ENCODE results near the gene PCNX2. TPM values are rescaled to one million over a fixed set of nuclear protein-coding genes. Genes with fewer than 3 reads are reported as not detected.
"Not testable (repeated sequence)": the region's sequence is repeated elsewhere in the genome, so short reads cannot be mapped to it uniquely, and the experiment has no call there.

PCNX2 gene
- total RNA-seq, 1 experiment from 2014 or later = 15.0 TPM

GRCh38 chr1:233111731-233112130 lies 183.8 kb downstream of the PCNX2 start:
- CTCF ChIA-PET = no interaction called here
- H3K4me1 ChIP-seq = peaks cover 12% of the 10 kb centered on the region
- H3K4me1 Mint-ChIP-seq (ENCODE audit: low read depth, unreplicated experiment) = no peaks in the 10 kb centered on the region
- no peaks in the 10 kb centered on the region for H3K27me3 Mint-ChIP-seq (ENCODE audit: insufficient read depth, unreplicated experiment)
- intact Hi-C loops (cut with micrococcal nuclease; ENCODE audit: unreplicated experiment) = no loop called here
- no peak overlapping the region for H3K4me3 ChIP-seq (ENCODE audit: low read depth, low read length)
- H3K27ac Mint-ChIP-seq (ENCODE audit: unreplicated experiment) = no peak overlapping the region
- no peaks in the 10 kb centered on the region for H3K27me3 ChIP-seq (replicated peaks; ENCODE audit: control insufficient read depth, insufficient read depth, low read length)
- no TSS peak for BruUV-seq (replicated peaks)
- DNase-seq = no peak
- H3K9me3 ChIP-seq = no peaks in the 10 kb centered on the region
- TF ChIP-seq CTCF (IDR thresholded peaks at IDR 0.05; ENCODE audit: insufficient read depth in 1 of 2, low read depth in 1 of 2, low read length in 1 of 2, severe bottlenecking in 1 of 2, unreplicated experiment in 1 of 2) = no peak
- H3K36me3 Mint-ChIP-seq (ENCODE audit: insufficient read depth, unreplicated experiment) = no peaks in the 10 kb centered on the region
- H3K36me3 ChIP-seq (ENCODE audit: control insufficient read depth, insufficient read depth, low read length) = no peaks in the 10 kb centered on the region
- no peaks in the 10 kb centered on the region for H3K9me3 Mint-ChIP-seq (ENCODE audit: unreplicated experiment)
- H3K4me3 Mint-ChIP-seq (ENCODE audit: unreplicated experiment) = no peak overlapping the region
- POLR2A ChIA-PET = no interaction called here

- Histone ChIP-seq H3K4me3 (ENCODE audit: low read depth, low read length) (no peak overlapping the region), H3K36me3 (ENCODE audit: control insufficient read depth, insufficient read depth, low read length) (no peaks in the 10 kb centered on the region), H3K9me3 (no peaks in the 10 kb centered on the region), H3K4me1 (peaks cover 12% of the 10 kb centered on the region), H3K27me3 (replicated peaks; ENCODE audit: control insufficient read depth, insufficient read depth, low read length) (no peaks in the 10 kb centered on the region)
- H3K36me3 Mint-ChIP-seq (ENCODE audit: insufficient read depth, unreplicated experiment) = no peaks in the 10 kb centered on the region
- H3K27ac Mint-ChIP-seq (ENCODE audit: unreplicated experiment) = no peak overlapping the region
- no TSS peak for BruUV-seq (replicated peaks)
- no peak for DNase-seq
- no peaks in the 10 kb centered on the region for H3K4me1 Mint-ChIP-seq (ENCODE audit: low read depth, unreplicated experiment)
- intact Hi-C loops (cut with micrococcal nuclease; ENCODE audit: unreplicated experiment) = no loop called here
- no peaks in the 10 kb centered on the region for H3K27me3 Mint-ChIP-seq (ENCODE audit: insufficient read depth, unreplicated experiment)
- H3K9me3 Mint-ChIP-seq (ENCODE audit: unreplicated experiment) = no peaks in the 10 kb centered on the region
- H3K4me3 Mint-ChIP-seq (ENCODE audit: unreplicated experiment) = no peak overlapping the region
- TF ChIP-seq CTCF (IDR thresholded peaks at IDR 0.05; ENCODE audit: insufficient read depth in 1 of 2, low read depth in 1 of 2, low read length in 1 of 2, severe bottlenecking in 1 of 2, unreplicated experiment in 1 of 2) = no peak
- ChIA-PET POLR2A (no interaction called here), CTCF (no interaction called here)
Measured at GRCh38 chr1:233109096-233109495, 186.4 kb downstream of the PCNX2 start.

- H3K9me3 Mint-ChIP-seq (ENCODE audit: unreplicated experiment); H3K27me3 ChIP-seq (replicated peaks; ENCODE audit: control insufficient read depth, insufficient read depth, low read length); H3K27me3 Mint-ChIP-seq (ENCODE audit: insufficient read depth, unreplicated experiment); H3K4me1 ChIP-seq; DNase-seq; BruUV-seq (replicated peaks); H3K27ac Mint-ChIP-seq (ENCODE audit: unreplicated experiment); intact Hi-C loops (cut with micrococcal nuclease; ENCODE audit: unreplicated experiment); CTCF ChIA-PET; H3K36me3 ChIP-seq (ENCODE audit: control insufficient read depth, insufficient read depth, low read length); POLR2A ChIA-PET; H3K4me3 ChIP-seq (ENCODE audit: low read depth, low read length); H3K9me3 ChIP-seq; H3K36me3 Mint-ChIP-seq (ENCODE audit: insufficient read depth, unreplicated experiment); H3K4me3 Mint-ChIP-seq (ENCODE audit: unreplicated experiment); H3K4me1 Mint-ChIP-seq (ENCODE audit: low read depth, unreplicated experiment): not testable (repeated sequence)
Measured at GRCh38 chr1:233107716-233108130, 187.8 kb downstream of the PCNX2 start.

- POLR2A ChIA-PET = no interaction called here
- BruUV-seq (replicated peaks) = no TSS peak
- TF ChIP-seq CTCF (IDR thresholded peaks at IDR 0.05; ENCODE audit: insufficient read depth in 1 of 2, low read depth in 1 of 2, low read length in 1 of 2, severe bottlenecking in 1 of 2, unreplicated experiment in 1 of 2) = no peak
Measured at GRCh38 chr1:233107130-233107660, 188.3 kb downstream of the PCNX2 start.

More at GRCh38 chr1:233107130-233107660, 188.3 kb downstream of the PCNX2 start:
- H3K9me3 ChIP-seq = no peaks in the 10 kb centered on the region
- Mint-ChIP-seq H3K9me3 (ENCODE audit: unreplicated experiment) (no peaks in the 10 kb centered on the region), H3K27me3 (ENCODE audit: insufficient read depth, unreplicated experiment) (no peaks in the 10 kb centered on the region), H3K4me3 (ENCODE audit: unreplicated experiment) (no peak overlapping the region), H3K36me3 (ENCODE audit: insufficient read depth, unreplicated experiment) (no peaks in the 10 kb centered on the region), H3K4me1 (ENCODE audit: low read depth, unreplicated experiment) (no peaks in the 10 kb centered on the region), H3K27ac (ENCODE audit: unreplicated experiment) (no peak overlapping the region)
- no peaks in the 10 kb centered on the region for H3K27me3 ChIP-seq (replicated peaks; ENCODE audit: control insufficient read depth, insufficient read depth, low read length)
- H3K36me3 ChIP-seq (ENCODE audit: control insufficient read depth, insufficient read depth, low read length) = no peaks in the 10 kb centered on the region
- no peak overlapping the region for H3K4me3 ChIP-seq (ENCODE audit: low read depth, low read length)
- no peak for DNase-seq
- CTCF ChIA-PET = no interaction called here
- intact Hi-C loops (cut with micrococcal nuclease; ENCODE audit: unreplicated experiment) = no loop called here
- no peaks in the 10 kb centered on the region for H3K4me1 ChIP-seq
